Pancreas (tissue), 10 donors: ENCODE results near the gene MYOF. TPM values are rescaled to one million over a fixed set of nuclear protein-coding genes. Genes with fewer than 3 reads are reported as not detected.

Experiments used
- ATAC-seq, 4 donors: fragments of 200-7000 bp; cut with Tn5 transposase; one replicate each; pipeline versions ENCODE4 v1.8.0 to v1.9.1; 2020; ENCODE audit warnings: mild to moderate bottlenecking in 4 of 4, moderate library complexity in 4 of 4
- DNase-seq, 6 donors: peaks; one replicate each; pipeline ENCODE4 v3.0.0-alpha.2; 2020
- FAIRE-seq: peaks from 2 replicates; lab custom pipeline; 2012; peaks lifted over from hg19 to GRCh38; lab: Jason Lieb, UNC
- H3K27ac ChIP-seq, 4 donors: fragments of 200-600 bp; sonication (generic); 1 replicate in 3 of 4; 2 replicates in 1 of 4; pipeline versions ENCODE4 v1.5.0 to v1.8.0; 2020
- H3K27me3 ChIP-seq, 4 donors: fragments of 200-600 bp; one replicate each; pipeline ENCODE4 v1.8.0; 2021
- H3K36me3 ChIP-seq, 3 donors: fragments of 200-600 bp; sonication (generic) in 1 of 3; one replicate each; pipeline versions ENCODE4 v1.5.0 to v1.8.0; 2020 to 2021
- H3K4me1 ChIP-seq, 3 donors: fragments of 200-600 bp; one replicate each; pipeline ENCODE4 v1.8.0; 2021
- H3K4me3 ChIP-seq, 4 donors: fragments of 200-600 bp; sonication (generic) in 2 of 4; one replicate each; pipeline versions ENCODE4 v1.5.0 to v1.8.0; 2020 to 2021
- H3K9me3 ChIP-seq, 4 donors: fragments of 200-600 bp; one replicate each; pipeline ENCODE4 v1.8.0; 2021
- WGBS, 2 donors: extraction: QIAGEN DNeasy Blood & Tissue Kit; methylation state at CpG; one replicate each; pipeline ENCODE4 v1.1.7; 2013; 5-methylcytosine and 5-hydroxymethylcytosine counted together
- intact Hi-C, 3 donors: fragments of 100-400 bp; cut with DNase I; formaldehyde crosslinking; loops; one replicate each; pipeline versions ENCODE4 v1.11.1 to v1.14.2; 2022
- polyA plus RNA-seq, 2 donors: library from polyadenylated mRNA; stranded (reverse); fragments of 200-250 nt; gene quantifications; one replicate each; pipeline ENCODE4 v1.2.3, GENCODE V29; 2013
- total RNA-seq, 6 donors: library from RNA; stranded (reverse); fragmentation: NEBNext Ultra II Directional in 4 of 6; extraction: Animal tissue kit (Norgen Biotek cat#: 25700) in 4 of 6; gene quantifications; one replicate each; pipeline versions ENCODE4 v1.2.1 to v1.2.4, GENCODE V29; 2021 to 2023
- TF ChIP-seq, protein P1 (sequence below), 4 donors: fragments of 200-600 bp; sonication (generic) in 3 of 4; IDR thresholded peaks; one replicate each; pipeline versions ENCODE4 v1.5.0 to v1.8.0; 2021; ENCODE audit warnings: antibody characterized with exemption in 4 of 4
- donor health status: healthy with polysubstance abuse.
- donor health status: DM: no; HTN: no; CAD: no; lungs with moderate emphysema.
- donor health status: DM: no; HTN: no; CAD: no.
- donor health status: control.
- donor health status: control.
- donor health status: Bipolar disorder and iron deficiency.
- donor health status: DM: yes; HTN: yes; CAD: no.
- donor health status: DM: no; HTN: no; CAD: no.
- donor health status: DM: no; HTN: no; CAD: no.
- donor health status: DM: yes; HTN: yes; CAD: no.

MYOF gene
- total and polyA plus RNA-seq, 8 donors, result 4.7 to 38.2 (median 12.0) TPM

DNA sequence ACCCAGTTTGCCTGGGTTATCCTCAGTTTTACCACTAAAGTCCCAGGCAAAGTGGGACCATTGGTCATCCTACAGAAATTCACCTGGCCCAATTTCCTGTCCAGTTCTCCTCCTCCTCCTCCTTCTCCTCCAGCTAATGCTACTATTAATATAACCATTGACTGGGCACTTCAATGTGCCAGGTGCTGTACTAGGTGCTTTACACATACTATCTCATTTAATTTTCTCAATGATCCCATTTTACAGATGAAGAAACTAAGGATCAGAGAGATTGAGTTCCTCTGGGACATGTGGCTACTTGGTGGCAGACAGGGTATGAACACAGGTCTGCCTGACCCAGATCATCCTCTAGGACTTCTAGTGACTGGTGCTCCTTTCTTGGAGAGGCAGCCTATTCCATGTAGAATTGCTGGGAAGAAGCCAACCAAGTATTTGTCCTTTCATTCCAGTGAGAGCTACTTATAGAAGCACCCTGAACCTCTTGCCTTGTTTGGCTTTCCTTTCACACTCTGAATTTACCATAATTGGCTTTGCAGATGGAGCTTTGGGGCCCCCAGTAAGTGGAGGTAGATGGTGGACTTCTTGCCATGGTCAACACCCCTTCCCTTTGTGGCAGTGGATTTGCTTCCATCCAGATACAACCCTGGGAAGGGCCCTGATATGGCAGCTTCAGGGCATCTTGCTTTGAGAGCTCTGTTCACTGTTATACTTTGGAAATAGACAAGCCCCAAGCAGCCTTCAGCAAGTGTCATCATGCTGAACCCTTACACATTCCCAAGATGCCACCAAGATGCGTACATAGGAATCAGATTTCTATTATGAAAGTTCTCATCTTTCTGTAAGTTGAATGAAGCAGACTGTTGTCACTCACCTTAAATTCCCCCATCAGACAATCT lies 78.7 kb downstream of the MYOF start:
- H3K36me3 ChIP-seq, result no peaks in the 10 kb centered on the region
- no peaks in the 10 kb centered on the region for H3K9me3 ChIP-seq
- H3K4me1 ChIP-seq, result no peaks in the 10 kb centered on the region
- H3K4me3 ChIP-seq, result no peak overlapping the region
- no peaks in the 10 kb centered on the region for H3K27me3 ChIP-seq
- no peak for ATAC-seq
- intact Hi-C loops, result no loop called here
- no peak overlapping the region for H3K27ac ChIP-seq
- 91 to 97% methylated on average over 1 of the region's 1 CpG for WGBS, 2 donors
- FAIRE-seq, result no peak
- TF ChIP-seq, protein P1, sequence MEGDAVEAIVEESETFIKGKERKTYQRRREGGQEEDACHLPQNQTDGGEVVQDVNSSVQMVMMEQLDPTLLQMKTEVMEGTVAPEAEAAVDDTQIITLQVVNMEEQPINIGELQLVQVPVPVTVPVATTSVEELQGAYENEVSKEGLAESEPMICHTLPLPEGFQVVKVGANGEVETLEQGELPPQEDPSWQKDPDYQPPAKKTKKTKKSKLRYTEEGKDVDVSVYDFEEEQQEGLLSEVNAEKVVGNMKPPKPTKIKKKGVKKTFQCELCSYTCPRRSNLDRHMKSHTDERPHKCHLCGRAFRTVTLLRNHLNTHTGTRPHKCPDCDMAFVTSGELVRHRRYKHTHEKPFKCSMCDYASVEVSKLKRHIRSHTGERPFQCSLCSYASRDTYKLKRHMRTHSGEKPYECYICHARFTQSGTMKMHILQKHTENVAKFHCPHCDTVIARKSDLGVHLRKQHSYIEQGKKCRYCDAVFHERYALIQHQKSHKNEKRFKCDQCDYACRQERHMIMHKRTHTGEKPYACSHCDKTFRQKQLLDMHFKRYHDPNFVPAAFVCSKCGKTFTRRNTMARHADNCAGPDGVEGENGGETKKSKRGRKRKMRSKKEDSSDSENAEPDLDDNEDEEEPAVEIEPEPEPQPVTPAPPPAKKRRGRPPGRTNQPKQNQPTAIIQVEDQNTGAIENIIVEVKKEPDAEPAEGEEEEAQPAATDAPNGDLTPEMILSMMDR (IDR thresholded peaks at IDR 0.05), result no peak
- DNase-seq, result no peak

- Histone ChIP-seq H3K4me3 (no peak overlapping the region), H3K27me3 (no peaks in the 10 kb centered on the region), H3K4me1 (no peaks in the 10 kb centered on the region), H3K27ac (no peak overlapping the region), H3K36me3 (no peaks in the 10 kb centered on the region), H3K9me3 (no peaks in the 10 kb centered on the region)
- ATAC-seq (no peak), DNase-seq (no peak), FAIRE-seq (no peak)
- intact Hi-C loops, result no loop called here
- TF ChIP-seq, protein P1 (IDR thresholded peaks at IDR 0.05), result no peak
- 62 to 75% methylated on average over 6 of the region's 6 CpGs for WGBS, 2 donors
These were observed 79.9 kb downstream of the MYOF start for GRCh38 chr10:93402192-93402591.

DNA sequence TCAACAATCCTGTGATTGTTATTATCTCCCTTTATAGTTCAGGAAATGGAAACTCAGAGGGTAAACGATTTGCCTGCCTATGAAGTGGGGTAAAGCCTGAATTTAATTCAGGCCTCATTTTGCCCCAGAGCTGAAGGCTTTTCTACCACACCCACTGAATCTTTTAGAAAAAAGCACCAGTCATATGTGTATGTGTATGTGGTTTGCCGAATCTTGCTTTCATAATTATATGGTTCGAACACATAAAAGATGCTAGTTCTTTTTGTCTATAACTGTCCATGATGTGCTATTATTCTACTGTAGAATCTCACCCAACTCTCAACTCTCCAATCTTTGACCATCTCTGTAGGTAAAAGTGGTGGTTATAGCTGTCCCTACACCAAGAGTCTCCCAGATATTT lies 83.6 kb downstream of the MYOF start:
- intact Hi-C loops, result no loop called here
- FAIRE-seq (no peak), DNase-seq (no peak), ATAC-seq (no peak)
- Histone ChIP-seq H3K9me3 (no peaks in the 10 kb centered on the region), H3K4me3 (no peak overlapping the region), H3K4me1 (no peaks in the 10 kb centered on the region), H3K27ac (no peak overlapping the region), H3K27me3 (no peaks in the 10 kb centered on the region), H3K36me3 (no peaks in the 10 kb centered on the region)
- 73 to 76% methylated on average over 3 of the region's 3 CpGs for WGBS, 2 donors
- TF ChIP-seq, protein P1 (IDR thresholded peaks at IDR 0.05), result no peak

DNA sequence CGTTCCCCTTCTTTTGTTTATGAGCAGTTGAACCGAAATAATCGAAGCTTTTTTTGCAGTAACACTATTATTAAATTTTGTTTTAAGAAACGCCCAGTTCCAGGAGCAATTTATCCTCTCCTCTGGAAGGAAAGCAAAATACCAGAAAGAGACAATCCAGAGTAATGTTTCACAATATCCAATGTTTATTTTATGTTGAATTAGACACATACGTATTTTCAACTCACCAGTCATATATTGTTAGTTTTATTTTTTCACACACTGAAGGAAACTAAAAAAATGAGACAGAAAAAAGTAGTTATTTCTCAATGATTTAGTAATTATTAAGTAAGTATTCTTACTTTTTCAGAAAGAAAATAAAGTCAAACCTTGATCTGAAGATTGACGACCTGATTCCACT lies 85.1 kb downstream of the MYOF start:
- FAIRE-seq (peak; percentile 54), DNase-seq (no peak), ATAC-seq (no peak)
- H3K27me3 ChIP-seq, result no peaks in the 10 kb centered on the region
- H3K27ac ChIP-seq, result no peak overlapping the region
- WGBS, 2 donors, result 61 to 68% methylated on average over 6 of the region's 6 CpGs
- no peak overlapping the region for H3K4me3 ChIP-seq
- H3K4me1 ChIP-seq, result no peaks in the 10 kb centered on the region
- H3K9me3 ChIP-seq, result no peaks in the 10 kb centered on the region
- intact Hi-C loops, result no loop called here
- H3K36me3 ChIP-seq, result no peaks in the 10 kb centered on the region
- TF ChIP-seq, protein P1 (IDR thresholded peaks at IDR 0.05), result no peak

DNA sequence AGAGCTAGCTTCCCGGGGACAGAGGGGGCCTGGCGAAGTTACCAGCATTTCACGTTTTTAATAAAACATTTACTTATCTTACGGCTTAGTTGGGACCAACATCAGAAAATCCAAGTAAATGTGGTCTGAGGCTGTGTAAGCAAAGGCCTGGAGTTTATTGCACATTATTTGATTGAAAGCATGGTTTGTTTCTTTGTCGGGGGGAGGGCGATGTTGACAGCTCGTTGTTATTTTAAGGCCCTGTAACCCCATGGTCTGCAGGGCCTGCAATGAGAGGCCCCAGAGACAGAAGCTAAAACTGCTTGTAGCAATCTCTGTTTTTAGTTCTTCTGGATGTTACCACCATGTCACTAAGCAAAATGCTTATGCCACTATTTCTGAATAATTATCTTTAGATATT lies 88.9 kb downstream of the MYOF start:
- TF ChIP-seq, protein P1 (IDR thresholded peaks at IDR 0.05), result no peak
- DNase-seq (no peak), ATAC-seq (no peak), FAIRE-seq (no peak)
- WGBS, 2 donors, result 74 to 83% methylated on average over 7 of the region's 7 CpGs
- Histone ChIP-seq H3K27ac (no peak overlapping the region), H3K36me3 (no peaks in the 10 kb centered on the region), H3K4me3 (no peak overlapping the region), H3K4me1 (no peaks in the 10 kb centered on the region), H3K9me3 (no peaks in the 10 kb centered on the region), H3K27me3 (no peaks in the 10 kb centered on the region)
- intact Hi-C loops, result no loop called here
